ENCODE results near the gene ASXL1.
A peak's percentile ranks its signal among the peaks of the same experiment; 100 is the strongest.

Gene ASXL1

GRCh38 chr20:32483351-32484224 lies 125.5 kb downstream of the ASXL1 start:
- H3K18ac ChIP-seq (ENCODE audit: low read length): peak overlapping the region; percentile 93
- H3K27ac ChIP-seq (ENCODE audit: low read depth, low read length): peak overlapping the region; percentile 95
- H3K36me3 ChIP-seq (ENCODE audit: control insufficient read depth in 1 of 2, insufficient read depth in 2 of 2, low read length in 2 of 2): peaks cover 14 to 15% of the 10 kb centered on the region in 2 experiments
- H4K12ac ChIP-seq (ENCODE audit: low read depth, low read length): peak overlapping the region; percentile 88
- peak overlapping the region; percentile 78 for H2BK12ac ChIP-seq (ENCODE audit: low read length)
- peak overlapping the region; percentile 45 for H2AK5ac ChIP-seq (ENCODE audit: low read length)
- peak overlapping the region; percentile 98 for H3K4me2 ChIP-seq (ENCODE audit: low read length)
- H2AFZ ChIP-seq (ENCODE audit: insufficient read depth, low read length, poor library complexity): peak overlapping the region; percentile 83
- H2BK120ac ChIP-seq (ENCODE audit: insufficient read depth, low read length, poor library complexity): peak overlapping the region; percentile 97
- peak overlapping the region; percentile 100 for H4K91ac ChIP-seq (ENCODE audit: low read depth, low read length)
- peak overlapping the region; percentile 96 for H3K14ac ChIP-seq (ENCODE audit: low read length)
- H3K79me2 ChIP-seq (ENCODE audit: control insufficient read depth, insufficient read depth, low read length, poor library complexity): peaks cover 35% of the 10 kb centered on the region
- peak overlapping the region; percentile 84 for H4K8ac ChIP-seq (ENCODE audit: low read depth, low read length)
- peak overlapping the region; percentile 88 for H3K4me3 ChIP-seq (ENCODE audit: low read depth, low read length)
- no peaks in the 10 kb centered on the region for H3K27me3 ChIP-seq (ENCODE audit: insufficient read depth, low read length)
- peak overlapping the region; percentile 97 for H2BK5ac ChIP-seq (ENCODE audit: low read depth, low read length, poor library complexity)
- no CpG with 5 or more reads among the region's 79 CpGs for WGBS (ENCODE audit: extremely low coverage, insufficient coverage, insufficient read length)
- peak; percentile 42 to 58 for DNase-seq
- H3K4me1 ChIP-seq (ENCODE audit: control insufficient read depth in 1 of 2, insufficient read depth in 2 of 2, low read length in 2 of 2): peaks cover 13 to 27% of the 10 kb centered on the region in 2 experiments
- H3K9ac ChIP-seq (ENCODE audit: low read length): peak overlapping the region; percentile 49
- peaks cover 5% of the 10 kb centered on the region for H3K9me3 ChIP-seq (ENCODE audit: insufficient read depth, low read depth, low read length)
- peak overlapping the region; percentile 88 for H3K4ac ChIP-seq (ENCODE audit: low read depth, low read length)
- peaks cover 19% of the 10 kb centered on the region for H3K79me1 ChIP-seq (ENCODE audit: low read length)
- H3K23ac ChIP-seq (ENCODE audit: low read length): no peak overlapping the region

GRCh38 chr20:32484225-32484957 lies 126.3 kb downstream of the ASXL1 start:
- H3K9me3 ChIP-seq (ENCODE audit: insufficient read depth, low read depth, low read length): peaks cover 5% of the 10 kb centered on the region
- peak in 1 of 2 donors; percentile 41 for DNase-seq
- H3K4me1 ChIP-seq (ENCODE audit: control insufficient read depth in 1 of 2, insufficient read depth in 2 of 2, low read length in 2 of 2): peaks cover 10 to 27% of the 10 kb centered on the region in 2 experiments
- peak overlapping the region; percentile 94 for H2AK5ac ChIP-seq (ENCODE audit: low read length)
- peak overlapping the region; percentile 70 for H3K4me3 ChIP-seq (ENCODE audit: low read depth, low read length)
- no peak overlapping the region for H3K23ac ChIP-seq (ENCODE audit: low read length)
- H3K27ac ChIP-seq (ENCODE audit: low read depth, low read length): peak overlapping the region; percentile 95
- peak overlapping the region; percentile 96 for H4K8ac ChIP-seq (ENCODE audit: low read depth, low read length)
- peaks cover 30% of the 10 kb centered on the region for H3K79me2 ChIP-seq (ENCODE audit: control insufficient read depth, insufficient read depth, low read length, poor library complexity)
- peak overlapping the region; percentile 88 for H3K4ac ChIP-seq (ENCODE audit: low read depth, low read length)
- H3K9ac ChIP-seq (ENCODE audit: low read length): peak overlapping the region; percentile 83
- peak overlapping the region; percentile 88 for H4K12ac ChIP-seq (ENCODE audit: low read depth, low read length)
- H3K18ac ChIP-seq (ENCODE audit: low read length): peak overlapping the region; percentile 94
- peaks cover 19% of the 10 kb centered on the region for H3K79me1 ChIP-seq (ENCODE audit: low read length)
- H3K14ac ChIP-seq (ENCODE audit: low read length): peak overlapping the region; percentile 99
- H2AFZ ChIP-seq (ENCODE audit: insufficient read depth, low read length, poor library complexity): peak overlapping the region; percentile 82
- H2BK12ac ChIP-seq (ENCODE audit: low read length): peak overlapping the region; percentile 86
- WGBS (ENCODE audit: extremely low coverage, insufficient coverage, insufficient read length): no CpG with 5 or more reads among the region's 74 CpGs
- peak overlapping the region; percentile 98 for H3K4me2 ChIP-seq (ENCODE audit: low read length)
- peaks cover 11 to 15% of the 10 kb centered on the region in 2 experiments for H3K36me3 ChIP-seq (ENCODE audit: control insufficient read depth in 1 of 2, insufficient read depth in 2 of 2, low read length in 2 of 2)
- peak overlapping the region; percentile 98 for H2BK5ac ChIP-seq (ENCODE audit: low read depth, low read length, poor library complexity)
- peak overlapping the region; percentile 100 for H4K91ac ChIP-seq (ENCODE audit: low read depth, low read length)
- H3K27me3 ChIP-seq (ENCODE audit: insufficient read depth, low read length): no peaks in the 10 kb centered on the region
- H2BK120ac ChIP-seq (ENCODE audit: insufficient read depth, low read length, poor library complexity): peak overlapping the region; percentile 99

- no CpG with 5 or more reads among the region's 20 CpGs for WGBS (ENCODE audit: extremely low coverage, insufficient coverage, insufficient read length)
- peak overlapping the region; percentile 94 for H3K18ac ChIP-seq (ENCODE audit: low read length)
- peak overlapping the region; percentile 94 for H2AK5ac ChIP-seq (ENCODE audit: low read length)
- H3K4me3 ChIP-seq (ENCODE audit: low read depth, low read length): peak overlapping the region; percentile 70
- H3K14ac ChIP-seq (ENCODE audit: low read length): peak overlapping the region; percentile 99
- H3K9me3 ChIP-seq (ENCODE audit: insufficient read depth, low read depth, low read length): peaks cover 5% of the 10 kb centered on the region
- peak overlapping the region; percentile 98 for H2BK5ac ChIP-seq (ENCODE audit: low read depth, low read length, poor library complexity)
- H2AFZ ChIP-seq (ENCODE audit: insufficient read depth, low read length, poor library complexity): peak overlapping the region; percentile 82
- H2BK12ac ChIP-seq (ENCODE audit: low read length): peak overlapping the region; percentile 86
- H3K23ac ChIP-seq (ENCODE audit: low read length): no peak overlapping the region
- peak overlapping the region; percentile 95 for H3K27ac ChIP-seq (ENCODE audit: low read depth, low read length)
- H3K4me2 ChIP-seq (ENCODE audit: low read length): peak overlapping the region; percentile 98
- H4K8ac ChIP-seq (ENCODE audit: low read depth, low read length): peak overlapping the region; percentile 96
- peak; percentile 64 to 89 for DNase-seq
- peaks cover 10 to 21% of the 10 kb centered on the region in 2 experiments for H3K4me1 ChIP-seq (ENCODE audit: control insufficient read depth in 1 of 2, insufficient read depth in 2 of 2, low read length in 2 of 2)
- peak overlapping the region; percentile 99 for H2BK120ac ChIP-seq (ENCODE audit: insufficient read depth, low read length, poor library complexity)
- peaks cover 10% of the 10 kb centered on the region in 2 experiments for H3K36me3 ChIP-seq (ENCODE audit: control insufficient read depth in 1 of 2, insufficient read depth in 2 of 2, low read length in 2 of 2)
- H3K9ac ChIP-seq (ENCODE audit: low read length): peak overlapping the region; percentile 83
- peaks cover 19% of the 10 kb centered on the region for H3K79me1 ChIP-seq (ENCODE audit: low read length)
- peak overlapping the region; percentile 80 for H3K4ac ChIP-seq (ENCODE audit: low read depth, low read length)
- no peaks in the 10 kb centered on the region for H3K27me3 ChIP-seq (ENCODE audit: insufficient read depth, low read length)
- H4K12ac ChIP-seq (ENCODE audit: low read depth, low read length): peak overlapping the region; percentile 81
- H4K91ac ChIP-seq (ENCODE audit: low read depth, low read length): peak overlapping the region; percentile 100
- H3K79me2 ChIP-seq (ENCODE audit: control insufficient read depth, insufficient read depth, low read length, poor library complexity): peaks cover 26% of the 10 kb centered on the region
Measured at GRCh38 chr20:32484958-32485769, 127.0 kb downstream of the ASXL1 start.

All from trophoblast cell (in vitro differentiated cells and primary cell).